Activated T-cell treated with anti-CD3 and anti-CD28 coated beads for 48 hours (primary cell): ENCODE measurements around the gene POTEH.
"Not testable (repeated sequence)": the region's sequence is repeated elsewhere in the genome, so short reads cannot be mapped to it uniquely, and the experiment has no call there.

Experiments
- DNase-seq: peaks from one replicate; pipeline ENCODE4 v3.0.0-alpha.2; 2020; ENCODE audit warnings: low read depth

Gene POTEH

GRCh38 chr22:15738157-15738908, 48.5 kb downstream of the POTEH start:
- DNase-seq, result not testable (repeated sequence)

- DNase-seq, result not testable (repeated sequence)
Measured at GRCh38 chr22:15738909-15739391, 49.1 kb downstream of the POTEH start.

GRCh38 chr22:15747636-15748323, 58.0 kb downstream of the POTEH start:
- DNase-seq, result not testable (repeated sequence)

GRCh38 chr22:15749181-15749970, 59.5 kb downstream of the POTEH start:
- not testable (repeated sequence) for DNase-seq

GRCh38 chr22:15759443-15760097, 69.7 kb downstream of the POTEH start:
- not testable (repeated sequence) for DNase-seq

- not testable (repeated sequence) for DNase-seq
Measured at GRCh38 chr22:15760388-15761150, 70.7 kb downstream of the POTEH start.

GRCh38 chr22:15761151-15761777, 71.4 kb downstream of the POTEH start:
- DNase-seq, result not testable (repeated sequence)

- not testable (repeated sequence) for DNase-seq
Measured at GRCh38 chr22:15763559-15763958, 73.7 kb downstream of the POTEH start.
